Bronchial epithelial cell (primary cell): ENCODE data around the gene PDP2. TPM values are rescaled to one million over a fixed set of nuclear protein-coding genes. Genes with fewer than 3 reads are reported as not detected.
A peak's percentile ranks its signal among the peaks of the same experiment; 100 is the strongest.

Experiments
- DNase-seq: peaks from one replicate; pipeline ENCODE4 v3.0.0-alpha.2; 2010; ENCODE audit warnings: low read depth
- FAIRE-seq: peaks from 2 replicates; lab custom pipeline; 2011; peaks lifted over from hg19 to GRCh38; lab: Jason Lieb, UNC
- H3K27me3 ChIP-seq: 2 replicates; pipeline ENCODE4 v1.5.1; 2011; ENCODE audit warnings: low read length; ENCODE audit not compliant: control insufficient read depth, insufficient read depth
- H3K36me3 ChIP-seq: 2 replicates; pipeline ENCODE4 v1.5.1; 2011; ENCODE audit warnings: low read length; ENCODE audit not compliant: control insufficient read depth, insufficient read depth
- H3K4me3 ChIP-seq: 2 replicates; pipeline ENCODE4 v1.5.1; 2011; ENCODE audit warnings: mild to moderate bottlenecking, low read depth, low read length, control low read depth
- total RNA-seq: library from RNA; depleted of rRNA; stranded (reverse); fragments of >200 nt; gene quantifications from 2 replicates; pipeline ENCODE4 v1.2.1, GENCODE V29; 2014
- TF ChIP-seq, protein P1 (sequence below): IDR thresholded peaks from 2 replicates; pipeline ENCODE4 v1.5.1; 2011; ENCODE audit warnings: mild to moderate bottlenecking, moderate library complexity, low read length, control low read depth, inconsistent platforms; ENCODE audit not compliant: insufficient read depth, severe bottlenecking

The PDP2 gene
- total RNA-seq, 1 donor from 2014 or later = 9.0 TPM

DNA sequence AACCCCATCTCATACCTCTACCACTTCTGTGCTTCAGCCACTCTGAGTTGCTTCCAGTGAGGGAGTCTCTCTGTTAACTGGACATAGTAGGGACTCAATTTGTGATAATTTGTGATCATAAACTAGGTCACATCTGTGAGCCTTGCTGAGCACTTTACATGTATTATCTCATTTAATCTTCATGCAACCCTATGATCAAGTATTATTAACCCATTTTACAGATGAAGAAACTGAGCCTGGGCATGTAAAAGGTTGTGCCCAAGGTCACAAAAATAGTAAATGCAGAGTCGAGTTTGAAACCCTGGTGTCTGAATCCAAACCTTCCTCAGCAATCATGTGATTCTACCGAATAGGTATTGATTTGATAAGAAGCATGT, 18.6 kb downstream of the PDP2 start:
- DNase-seq (no peak), FAIRE-seq (no peak)
- H3K36me3 ChIP-seq = no peaks in the 10 kb centered on the region
- TF ChIP-seq, protein P1, sequence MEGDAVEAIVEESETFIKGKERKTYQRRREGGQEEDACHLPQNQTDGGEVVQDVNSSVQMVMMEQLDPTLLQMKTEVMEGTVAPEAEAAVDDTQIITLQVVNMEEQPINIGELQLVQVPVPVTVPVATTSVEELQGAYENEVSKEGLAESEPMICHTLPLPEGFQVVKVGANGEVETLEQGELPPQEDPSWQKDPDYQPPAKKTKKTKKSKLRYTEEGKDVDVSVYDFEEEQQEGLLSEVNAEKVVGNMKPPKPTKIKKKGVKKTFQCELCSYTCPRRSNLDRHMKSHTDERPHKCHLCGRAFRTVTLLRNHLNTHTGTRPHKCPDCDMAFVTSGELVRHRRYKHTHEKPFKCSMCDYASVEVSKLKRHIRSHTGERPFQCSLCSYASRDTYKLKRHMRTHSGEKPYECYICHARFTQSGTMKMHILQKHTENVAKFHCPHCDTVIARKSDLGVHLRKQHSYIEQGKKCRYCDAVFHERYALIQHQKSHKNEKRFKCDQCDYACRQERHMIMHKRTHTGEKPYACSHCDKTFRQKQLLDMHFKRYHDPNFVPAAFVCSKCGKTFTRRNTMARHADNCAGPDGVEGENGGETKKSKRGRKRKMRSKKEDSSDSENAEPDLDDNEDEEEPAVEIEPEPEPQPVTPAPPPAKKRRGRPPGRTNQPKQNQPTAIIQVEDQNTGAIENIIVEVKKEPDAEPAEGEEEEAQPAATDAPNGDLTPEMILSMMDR = no peak
- H3K27me3 ChIP-seq = no peaks in the 10 kb centered on the region
- no peak overlapping the region for H3K4me3 ChIP-seq

- no peak for DNase-seq
- Histone ChIP-seq H3K36me3 (no peaks in the 10 kb centered on the region), H3K4me3 (no peak overlapping the region), H3K27me3 (no peaks in the 10 kb centered on the region)
- no peak for FAIRE-seq
- TF ChIP-seq, protein P1 = no peak
These were observed 19.1 kb downstream of the PDP2 start for GRCh38 chr16:66899310-66899944.

GRCh38 chr16:66899945-66900710, 19.8 kb downstream of the PDP2 start:
- no peak overlapping the region for H3K4me3 ChIP-seq
- TF ChIP-seq, protein P1 = no peak
- no peaks in the 10 kb centered on the region for H3K36me3 ChIP-seq
- DNase-seq = peak; percentile 70
- FAIRE-seq = no peak
- H3K27me3 ChIP-seq = no peaks in the 10 kb centered on the region

DNA sequence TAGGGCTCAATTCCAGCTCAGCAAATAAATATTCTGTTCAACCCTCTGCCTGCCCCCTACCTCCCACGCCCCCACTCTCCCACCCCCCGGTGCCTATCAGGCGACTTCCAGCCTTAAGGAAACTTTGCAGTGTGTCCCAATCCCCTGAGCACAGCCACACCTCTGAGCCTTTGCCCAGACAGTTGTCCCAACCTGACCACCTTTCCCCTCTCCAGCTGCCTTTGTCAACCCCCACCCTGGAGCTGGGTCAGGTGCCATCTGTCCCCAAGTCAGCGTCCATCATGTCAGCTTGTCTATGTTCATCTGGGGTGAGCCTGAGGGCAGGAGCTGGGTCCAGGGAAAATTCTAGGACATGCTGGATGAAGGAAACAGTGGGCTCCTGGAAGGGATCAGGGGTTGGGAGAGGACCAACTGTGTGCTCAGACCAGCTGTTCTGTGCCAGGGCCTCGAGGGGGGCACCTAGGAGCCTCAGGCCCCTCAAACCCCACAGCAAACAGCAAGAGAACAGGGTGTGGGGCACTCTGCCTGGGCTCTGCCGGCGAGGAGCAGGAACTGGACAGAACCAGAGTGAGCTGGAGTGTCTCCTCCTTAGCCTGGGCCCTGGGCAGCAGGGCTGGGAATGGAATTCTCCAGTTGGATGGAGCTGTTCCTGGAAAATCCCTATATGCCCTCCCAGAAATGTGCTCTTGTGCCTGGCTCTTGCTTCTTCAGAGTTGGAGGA, 20.6 kb downstream of the PDP2 start:
- no peaks in the 10 kb centered on the region for H3K36me3 ChIP-seq
- TF ChIP-seq, protein P1 = no peak
- no peak for DNase-seq
- H3K4me3 ChIP-seq = no peak overlapping the region
- FAIRE-seq = no peak
- no peaks in the 10 kb centered on the region for H3K27me3 ChIP-seq

DNA sequence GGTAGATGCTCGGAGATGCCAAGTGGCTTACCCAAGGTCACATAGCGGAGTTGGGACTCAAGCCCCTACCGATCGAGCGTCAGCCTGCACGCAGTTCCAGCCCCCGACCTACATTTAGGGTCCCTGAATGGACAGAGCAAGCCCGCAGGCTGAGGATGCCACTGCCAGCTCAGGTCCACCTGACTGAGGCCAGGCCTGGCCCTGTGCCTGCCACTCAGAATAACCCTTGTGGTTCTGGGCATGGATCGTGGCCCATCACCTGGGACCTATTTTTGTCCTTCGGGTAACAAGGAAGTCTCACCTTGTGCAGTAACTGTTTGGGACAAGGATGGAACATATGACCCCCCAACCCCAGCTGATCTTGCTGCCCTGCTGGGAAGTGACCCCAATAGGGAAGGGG, 21.3 kb downstream of the PDP2 start:
- FAIRE-seq = no peak
- TF ChIP-seq, protein P1 = no peak

More for the DNA sequence above, 21.3 kb downstream of the PDP2 start:
- no peak for DNase-seq
- H3K27me3 ChIP-seq = no peaks in the 10 kb centered on the region
- no peak overlapping the region for H3K4me3 ChIP-seq
- H3K36me3 ChIP-seq = no peaks in the 10 kb centered on the region
